Stimulated activated CD8-positive, alpha-beta memory T cell treated with anti-CD3 and anti-CD28 coated beads, Interleukin-7, amount 100 ng/mL, for 24 hours (primary cell): Measurements from ENCODE around the gene MICAL2.

Source experiments
- DNase-seq: peaks from one replicate; pipeline ENCODE4 v3.0.0-alpha.2; 2020; ENCODE audit warnings: low read depth

Gene MICAL2

GRCh38 chr11:12077535-12078280 lies 32.7 kb upstream of the MICAL2 start:
- no peak for DNase-seq

GRCh38 chr11:12079726-12080556 lies 30.4 kb upstream of the MICAL2 start:
- no peak for DNase-seq

GRCh38 chr11:12083380-12083779 lies 27.0 kb upstream of the MICAL2 start:
- DNase-seq, result no peak

- no peak for DNase-seq
Observed at GRCh38 chr11:12084256-12084655, 26.1 kb upstream of the MICAL2 start.

- no peak for DNase-seq
Observed at GRCh38 chr11:12085371-12086251, 24.8 kb upstream of the MICAL2 start.

GRCh38 chr11:12086271-12087074 lies 23.9 kb upstream of the MICAL2 start:
- no peak for DNase-seq

- no peak for DNase-seq
Observed at GRCh38 chr11:12087075-12088004, 23.1 kb upstream of the MICAL2 start.

- DNase-seq, result no peak
Observed at GRCh38 chr11:12088047-12088481, 22.3 kb upstream of the MICAL2 start.

GRCh38 chr11:12088531-12088930 lies 21.9 kb upstream of the MICAL2 start:
- DNase-seq, result no peak

- DNase-seq, result no peak
Observed at GRCh38 chr11:12089041-12089440, 21.3 kb upstream of the MICAL2 start.

- no peak for DNase-seq
Observed at GRCh38 chr11:12089473-12089872, 20.9 kb upstream of the MICAL2 start.

GRCh38 chr11:12090061-12090591 lies 20.3 kb upstream of the MICAL2 start:
- no peak for DNase-seq

GRCh38 chr11:12090761-12091258 lies 19.6 kb upstream of the MICAL2 start:
- no peak for DNase-seq

GRCh38 chr11:12091956-12092558 lies 18.3 kb upstream of the MICAL2 start:
- DNase-seq, result no peak

- no peak for DNase-seq
Observed at GRCh38 chr11:12092714-12093113, 17.7 kb upstream of the MICAL2 start.

- DNase-seq, result no peak
Observed at GRCh38 chr11:12094872-12095800, 15.3 kb upstream of the MICAL2 start.

- DNase-seq, result no peak
Observed at GRCh38 chr11:12097219-12097618, 13.2 kb upstream of the MICAL2 start.

- no peak for DNase-seq
Observed at GRCh38 chr11:12098601-12099000, 11.8 kb upstream of the MICAL2 start.
